DMS53 (cell line): ENCODE measurements around the gene PNMA8C.
A peak's percentile ranks its signal among the peaks of the same experiment; 100 is the strongest.
"Not testable (repeated sequence)": the region's sequence is repeated elsewhere in the genome, so short reads cannot be mapped to it uniquely, and the experiment has no call there.

Experiments used
- DNase-seq: peaks from one replicate; lab custom pipeline; 2025; lab: John Stamatoyannopoulos, UW

The PNMA8C gene

GRCh38 chr19:46447006-46447405 is 18.3 kb upstream of the PNMA8C start:
- DNase-seq = no peak

- no peak for DNase-seq
These were observed 17.3 kb upstream of the PNMA8C start for GRCh38 chr19:46446021-46446420.

GRCh38 chr19:46442808-46443450 is 14.2 kb upstream of the PNMA8C start:
- DNase-seq = no peak

- no peak for DNase-seq
These were observed 13.1 kb upstream of the PNMA8C start for GRCh38 chr19:46441866-46442265.

- DNase-seq = not testable (repeated sequence)
These were observed 7.0 kb upstream of the PNMA8C start for GRCh38 chr19:46435689-46436088.

- DNase-seq = no peak
These were observed 6.3 kb upstream of the PNMA8C start for GRCh38 chr19:46435009-46435408.

GRCh38 chr19:46433470-46433869 is 4.7 kb upstream of the PNMA8C start:
- not testable (repeated sequence) for DNase-seq

- no peak for DNase-seq
These were observed 3.1 kb upstream of the PNMA8C start for GRCh38 chr19:46431824-46432223.

GRCh38 chr19:46429999-46430398 is 1.3 kb upstream of the PNMA8C start:
- DNase-seq = no peak

GRCh38 chr19:46427518-46428045 is 1.2 kb downstream of the PNMA8C start:
- no peak for DNase-seq

- peak; percentile 85 for DNase-seq
These were observed 2.1 kb downstream of the PNMA8C start for GRCh38 chr19:46426506-46427162.

- DNase-seq = peak; percentile 54
These were observed 2.7 kb downstream of the PNMA8C start for GRCh38 chr19:46426035-46426505.

- no peak for DNase-seq
These were observed 5.5 kb downstream of the PNMA8C start for GRCh38 chr19:46423188-46423587.

- DNase-seq = no peak
These were observed 6.4 kb downstream of the PNMA8C start for GRCh38 chr19:46422344-46422743.

- DNase-seq = no peak
These were observed 8.7 kb downstream of the PNMA8C start for GRCh38 chr19:46420056-46420455.

GRCh38 chr19:46415804-46416709 is 12.7 kb downstream of the PNMA8C start:
- peak; percentile 91 for DNase-seq

GRCh38 chr19:46414899-46415298 is 13.8 kb downstream of the PNMA8C start:
- not testable (repeated sequence) for DNase-seq

GRCh38 chr19:46413262-46414031 is 15.3 kb downstream of the PNMA8C start, which contains the start of gene CCDC8:
TSS of gene CCDC8 (minus strand) at chr19:46413564. CDS start at chr19:46412810, 754 bp downstream.
- DNase-seq = no peak

- DNase-seq = no peak
These were observed 16.0 kb downstream of the PNMA8C start for GRCh38 chr19:46412650-46413261.

- peak; percentile 28 for DNase-seq
These were observed 16.6 kb downstream of the PNMA8C start for GRCh38 chr19:46411925-46412649.
